ENCODE data around the gene MYH11. TPM values are rescaled to one million over a fixed set of nuclear protein-coding genes. Genes with fewer than 3 reads are reported as not detected.

The MYH11 gene
- total and polyA plus RNA-seq, 2 of the 13 experiments (the other 11 are each of a cell fraction or from before 2014, with no cell fraction given) = not detected

DNA sequence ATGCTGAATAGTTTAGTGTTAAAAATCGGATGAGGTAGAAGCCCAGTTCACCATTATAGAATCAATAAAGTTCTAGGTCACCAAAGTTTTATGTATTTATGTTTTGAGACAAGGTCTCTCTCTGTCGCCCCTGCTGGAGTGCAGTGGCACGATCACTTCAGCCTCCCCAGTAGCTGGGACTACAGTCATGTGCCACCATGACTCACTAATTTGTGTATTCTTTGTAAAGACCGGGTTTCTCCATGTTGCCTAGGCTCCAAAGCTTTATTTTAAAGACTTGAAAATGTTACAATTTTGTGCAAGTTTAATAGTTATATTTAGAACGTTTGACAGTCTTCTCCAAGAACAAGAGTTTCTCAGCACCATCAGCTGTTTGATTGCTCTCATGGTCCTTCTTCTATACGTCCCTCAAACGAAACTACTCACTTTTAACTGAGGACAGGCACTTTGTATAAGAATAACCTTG is 174.7 kb downstream of the MYH11 start (continued):
- no peak for TF ChIP-seq TCF7L2 (IDR thresholded peaks at IDR 0.05; ENCODE audit: low read depth, low read length)
- TF ChIP-seq BCL6 (CRISPR knock-in tag; IDR thresholded peaks at IDR 0.05) = peak; percentile 61
- TF ChIP-seq NFYB (CRISPR knock-in tag; IDR thresholded peaks at IDR 0.05) = no peak
- no peak for TF ChIP-seq ZNF207 (IDR thresholded peaks at IDR 0.05; ENCODE audit: borderline replicate concordance)
- 0 out of 2 replicates have a peak, but pooled peaks have one; percentile 24 for TF ChIP-seq HOXA3 (CRISPR knock-in tag; IDR thresholded peaks at IDR 0.05)
- TF ChIP-seq, protein P1, sequence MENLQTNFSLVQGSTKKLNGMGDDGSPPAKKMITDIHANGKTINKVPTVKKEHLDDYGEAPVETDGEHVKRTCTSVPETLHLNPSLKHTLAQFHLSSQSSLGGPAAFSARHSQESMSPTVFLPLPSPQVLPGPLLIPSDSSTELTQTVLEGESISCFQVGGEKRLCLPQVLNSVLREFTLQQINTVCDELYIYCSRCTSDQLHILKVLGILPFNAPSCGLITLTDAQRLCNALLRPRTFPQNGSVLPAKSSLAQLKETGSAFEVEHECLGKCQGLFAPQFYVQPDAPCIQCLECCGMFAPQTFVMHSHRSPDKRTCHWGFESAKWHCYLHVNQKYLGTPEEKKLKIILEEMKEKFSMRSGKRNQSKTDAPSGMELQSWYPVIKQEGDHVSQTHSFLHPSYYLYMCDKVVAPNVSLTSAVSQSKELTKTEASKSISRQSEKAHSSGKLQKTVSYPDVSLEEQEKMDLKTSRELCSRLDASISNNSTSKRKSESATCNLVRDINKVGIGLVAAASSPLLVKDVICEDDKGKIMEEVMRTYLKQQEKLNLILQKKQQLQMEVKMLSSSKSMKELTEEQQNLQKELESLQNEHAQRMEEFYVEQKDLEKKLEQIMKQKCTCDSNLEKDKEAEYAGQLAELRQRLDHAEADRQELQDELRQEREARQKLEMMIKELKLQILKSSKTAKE (CRISPR knock-in tag; IDR thresholded peaks at IDR 0.05; ENCODE audit: borderline replicate concordance) = no peak
- TF ChIP-seq, protein P2, sequence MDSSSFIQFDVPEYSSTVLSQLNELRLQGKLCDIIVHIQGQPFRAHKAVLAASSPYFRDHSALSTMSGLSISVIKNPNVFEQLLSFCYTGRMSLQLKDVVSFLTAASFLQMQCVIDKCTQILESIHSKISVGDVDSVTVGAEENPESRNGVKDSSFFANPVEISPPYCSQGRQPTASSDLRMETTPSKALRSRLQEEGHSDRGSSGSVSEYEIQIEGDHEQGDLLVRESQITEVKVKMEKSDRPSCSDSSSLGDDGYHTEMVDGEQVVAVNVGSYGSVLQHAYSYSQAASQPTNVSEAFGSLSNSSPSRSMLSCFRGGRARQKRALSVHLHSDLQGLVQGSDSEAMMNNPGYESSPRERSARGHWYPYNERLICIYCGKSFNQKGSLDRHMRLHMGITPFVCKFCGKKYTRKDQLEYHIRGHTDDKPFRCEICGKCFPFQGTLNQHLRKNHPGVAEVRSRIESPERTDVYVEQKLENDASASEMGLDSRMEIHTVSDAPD (CRISPR knock-in tag; IDR thresholded peaks at IDR 0.05) = no peak
- TF ChIP-seq KDM5A (IDR thresholded peaks at IDR 0.05; ENCODE audit: borderline replicate concordance, low read length) = no peak
- no peak for TF ChIP-seq ZNF431 (CRISPR knock-in tag; IDR thresholded peaks at IDR 0.05; ENCODE audit: borderline replicate concordance, low read depth)
- no peak for TF ChIP-seq BRD4 (CRISPR knock-in tag; IDR thresholded peaks at IDR 0.05)
- TF ChIP-seq, protein P3, sequence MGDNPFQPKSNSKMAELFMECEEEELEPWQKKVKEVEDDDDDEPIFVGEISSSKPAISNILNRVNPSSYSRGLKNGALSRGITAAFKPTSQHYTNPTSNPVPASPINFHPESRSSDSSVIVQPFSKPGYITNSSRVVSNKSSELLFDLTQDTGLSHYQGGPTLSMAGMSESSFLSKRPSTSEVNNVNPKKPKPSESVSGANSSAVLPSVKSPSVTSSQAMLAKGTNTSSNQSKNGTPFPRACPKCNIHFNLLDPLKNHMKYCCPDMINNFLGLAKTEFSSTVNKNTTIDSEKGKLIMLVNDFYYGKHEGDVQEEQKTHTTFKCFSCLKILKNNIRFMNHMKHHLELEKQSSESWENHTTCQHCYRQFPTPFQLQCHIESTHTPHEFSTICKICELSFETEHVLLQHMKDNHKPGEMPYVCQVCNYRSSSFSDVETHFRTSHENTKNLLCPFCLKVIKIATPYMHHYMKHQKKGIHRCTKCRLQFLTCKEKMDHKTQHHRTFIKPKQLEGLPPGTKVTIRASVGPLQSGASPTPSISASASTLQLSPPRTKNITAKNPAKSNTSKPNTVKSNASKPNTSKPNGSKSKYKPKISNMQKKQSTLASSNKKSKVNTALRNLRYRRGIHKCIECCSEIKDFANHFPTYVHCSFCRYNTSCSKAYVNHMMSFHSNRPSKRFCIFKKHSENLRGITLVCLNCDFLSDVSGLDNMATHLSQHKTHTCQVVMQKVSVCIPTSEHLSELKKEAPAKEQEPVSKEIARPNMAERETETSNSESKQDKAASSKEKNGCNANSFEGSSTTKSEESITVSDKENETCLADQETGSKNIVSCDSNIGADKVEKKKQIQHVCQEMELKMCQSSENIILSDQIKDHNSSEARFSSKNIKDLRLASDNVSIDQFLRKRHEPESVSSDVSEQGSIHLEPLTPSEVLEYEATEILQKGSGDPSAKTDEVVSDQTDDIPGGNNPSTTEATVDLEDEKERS (CRISPR knock-in tag; IDR thresholded peaks at IDR 0.05) = no peak
- no peak for TF ChIP-seq GPN1 (CRISPR knock-in tag; IDR thresholded peaks at IDR 0.05; ENCODE audit: borderline replicate concordance)
- no peak for TF ChIP-seq GTF3A (CRISPR knock-in tag; conservative IDR thresholded peaks at IDR 0.05)
- TF ChIP-seq, protein P4, sequence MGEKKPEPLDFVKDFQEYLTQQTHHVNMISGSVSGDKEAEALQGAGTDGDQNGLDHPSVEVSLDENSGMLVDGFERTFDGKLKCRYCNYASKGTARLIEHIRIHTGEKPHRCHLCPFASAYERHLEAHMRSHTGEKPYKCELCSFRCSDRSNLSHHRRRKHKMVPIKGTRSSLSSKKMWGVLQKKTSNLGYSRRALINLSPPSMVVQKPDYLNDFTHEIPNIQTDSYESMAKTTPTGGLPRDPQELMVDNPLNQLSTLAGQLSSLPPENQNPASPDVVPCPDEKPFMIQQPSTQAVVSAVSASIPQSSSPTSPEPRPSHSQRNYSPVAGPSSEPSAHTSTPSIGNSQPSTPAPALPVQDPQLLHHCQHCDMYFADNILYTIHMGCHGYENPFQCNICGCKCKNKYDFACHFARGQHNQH (CRISPR knock-in tag; IDR thresholded peaks at IDR 0.05) = 0 out of 2 replicates have a peak, but pooled peaks have one; percentile 45
- TF ChIP-seq ARID2 (CRISPR knock-in tag; IDR thresholded peaks at IDR 0.05; ENCODE audit: borderline replicate concordance) = no peak
- no peak for TF ChIP-seq JUNB (CRISPR knock-in tag; IDR thresholded peaks at IDR 0.05; ENCODE audit: borderline replicate concordance)
- TF ChIP-seq ZFP36L2 (CRISPR knock-in tag; IDR thresholded peaks at IDR 0.05) = no peak
- TF ChIP-seq RARA (CRISPR knock-in tag; IDR thresholded peaks at IDR 0.05) = peak; percentile 31
- no peak for TF ChIP-seq KLF9 (CRISPR knock-in tag; IDR thresholded peaks at IDR 0.05; ENCODE audit: low read depth)
- no peak for TF ChIP-seq SOX13 (IDR thresholded peaks at IDR 0.05)
- TF ChIP-seq SOX13 (CRISPR knock-in tag; conservative IDR thresholded peaks at IDR 0.05 in 1 of 2, IDR thresholded peaks at IDR 0.05 in 1 of 2) = peak in 1 of 2 experiments; percentile 40; a peak in 1 of 4 replicates

All from HepG2 (cell line).